Sigmoid colon (tissue), 7 donors: ENCODE results near the gene ABLIM1. TPM values are rescaled to one million over a fixed set of nuclear protein-coding genes. Genes with fewer than 3 reads are reported as not detected.

Source experiments
- DNase-seq: peaks from one replicate; pipeline ENCODE4 v3.0.0-alpha.2; 2019
- H3K27ac ChIP-seq, 4 donors: fragments of 200-600 bp; sonication (generic); one replicate each; pipeline ENCODE4 v1.5.1; 2016 to 2019; ENCODE audit warnings: mild to moderate bottlenecking in 1 of 4
- H3K27me3 ChIP-seq, 3 donors: fragments of 200-600 bp; sonication (generic); one replicate each; pipeline ENCODE4 v1.5.1; 2019; ENCODE audit warnings: mild to moderate bottlenecking in 1 of 3
- H3K36me3 ChIP-seq, 4 donors: fragments of 200-600 bp; sonication (generic); one replicate each; pipeline ENCODE4 v1.5.1; 2016 to 2019
- H3K4me1 ChIP-seq, 4 donors: fragments of 200-600 bp; sonication (generic); one replicate each; pipeline ENCODE4 v1.5.1; 2017 to 2019
- H3K4me3 ChIP-seq, 4 donors: fragments of 200-600 bp; sonication (generic); one replicate each; pipeline ENCODE4 v1.5.1; 2017 to 2019; ENCODE audit warnings: mild to moderate bottlenecking in 2 of 4, moderate library complexity in 1 of 4
- H3K9me3 ChIP-seq, 4 donors: fragments of 200-600 bp in 3 of 4; sonication (generic) in 3 of 4; one replicate each; pipeline versions ENCODE4 v1.5.1 to v1.6.1; 2013 to 2019
- EP300 ChIP-seq, 4 donors: sonication (generic); formaldehyde crosslinking; IDR thresholded peaks; one replicate each; pipeline ENCODE4 v1.6.1; 2017; ENCODE audit warnings: antibody characterized with exemption in 4 of 4
- POLR2A ChIP-seq, 2 donors: fragments of 450-650 bp; IDR thresholded peaks; one replicate each; pipeline ENCODE4 v1.6.1; 2016; ENCODE audit warnings: antibody characterized with exemption in 2 of 2, mild to moderate bottlenecking in 2 of 2, moderate library complexity in 2 of 2
- POLR2AphosphoS5 ChIP-seq, 4 donors: sonication (generic); formaldehyde crosslinking; IDR thresholded peaks; one replicate each; pipeline ENCODE4 v1.6.1; 2017; ENCODE audit warnings: antibody characterized with exemption in 4 of 4
- WGBS, 2 donors: extraction: QIAGEN DNeasy Blood & Tissue Kit; methylation state at CpG; one replicate each; pipeline ENCODE4 v1.1.7; 2013; 5-methylcytosine and 5-hydroxymethylcytosine counted together
- intact Hi-C: fragments of 100-400 bp; cut with DNase I; formaldehyde crosslinking; loops from one replicate; pipeline ENCODE4 v1.15.1; 2023
- polyA plus RNA-seq, 3 donors: library from polyadenylated mRNA; stranded (reverse); fragments of 200-250 nt; gene quantifications; one replicate each; pipeline ENCODE4 v1.2.3, GENCODE V29; 2013
- total RNA-seq, 4 donors: library from RNA; depleted of rRNA; stranded (reverse); fragments of >200 nt; gene quantifications; one replicate each; pipeline ENCODE4 v1.1.0, GENCODE V29; 2016
- TF ChIP-seq, protein P1 (sequence below), 4 experiments: fragments of 450-650 bp in 3 of 4; fragments of 200-600 bp in 1 of 4; IDR thresholded peaks; one replicate each; pipeline ENCODE4 v1.5.1; 2016 to 2019; ENCODE audit warnings: antibody characterized with exemption in 4 of 4, mild to moderate bottlenecking in 3 of 4, moderate library complexity in 2 of 4
- donor health status: healthy with polysubstance abuse.
- donor health status: Bipolar disorder and iron deficiency.
- donor health status: healthy.

ABLIM1 gene
- total and polyA plus RNA-seq, 7 donors = 41.9 to 127 (median 49.5) TPM

DNA sequence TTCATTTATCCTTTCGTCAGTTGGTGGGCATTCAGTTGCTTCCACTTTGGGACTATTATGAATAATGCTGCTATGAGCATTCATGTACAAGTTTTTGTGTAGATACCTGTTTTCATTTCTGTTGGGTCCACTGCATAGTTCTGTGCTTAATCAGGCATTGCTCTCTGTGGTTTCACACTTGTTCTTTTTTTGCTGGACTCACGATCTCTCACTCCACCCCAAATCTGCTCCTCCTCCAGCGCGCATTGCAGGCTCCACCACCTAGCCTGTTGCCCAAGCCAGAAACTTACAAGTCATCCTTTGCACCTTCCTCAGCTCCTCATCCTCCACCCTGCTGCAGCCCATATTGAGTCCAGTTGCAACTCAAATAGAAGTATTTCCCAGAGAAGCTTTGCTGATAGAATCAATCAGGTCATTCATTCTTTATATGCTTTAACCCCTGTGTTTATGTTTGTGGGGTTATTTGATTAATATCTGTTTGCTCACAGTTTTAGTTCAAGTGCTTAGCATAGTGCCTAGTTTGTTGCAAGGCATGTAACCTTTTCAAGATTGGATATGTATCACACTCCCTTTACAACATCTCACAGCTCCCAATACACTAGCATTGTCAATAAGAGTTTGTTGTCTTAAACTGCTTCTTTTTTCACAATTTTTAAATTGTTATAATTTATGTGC lies 237.1 kb downstream of the ABLIM1 start:
- H3K4me1 ChIP-seq = no peaks in the 10 kb centered on the region
- DNase-seq = no peak
- 84 to 86% methylated on average over 4 of the region's 4 CpGs for WGBS, 2 donors
- intact Hi-C loops = no loop called here
- TF ChIP-seq EP300 (IDR thresholded peaks at IDR 0.05) = no peak
- TF ChIP-seq, protein P1, sequence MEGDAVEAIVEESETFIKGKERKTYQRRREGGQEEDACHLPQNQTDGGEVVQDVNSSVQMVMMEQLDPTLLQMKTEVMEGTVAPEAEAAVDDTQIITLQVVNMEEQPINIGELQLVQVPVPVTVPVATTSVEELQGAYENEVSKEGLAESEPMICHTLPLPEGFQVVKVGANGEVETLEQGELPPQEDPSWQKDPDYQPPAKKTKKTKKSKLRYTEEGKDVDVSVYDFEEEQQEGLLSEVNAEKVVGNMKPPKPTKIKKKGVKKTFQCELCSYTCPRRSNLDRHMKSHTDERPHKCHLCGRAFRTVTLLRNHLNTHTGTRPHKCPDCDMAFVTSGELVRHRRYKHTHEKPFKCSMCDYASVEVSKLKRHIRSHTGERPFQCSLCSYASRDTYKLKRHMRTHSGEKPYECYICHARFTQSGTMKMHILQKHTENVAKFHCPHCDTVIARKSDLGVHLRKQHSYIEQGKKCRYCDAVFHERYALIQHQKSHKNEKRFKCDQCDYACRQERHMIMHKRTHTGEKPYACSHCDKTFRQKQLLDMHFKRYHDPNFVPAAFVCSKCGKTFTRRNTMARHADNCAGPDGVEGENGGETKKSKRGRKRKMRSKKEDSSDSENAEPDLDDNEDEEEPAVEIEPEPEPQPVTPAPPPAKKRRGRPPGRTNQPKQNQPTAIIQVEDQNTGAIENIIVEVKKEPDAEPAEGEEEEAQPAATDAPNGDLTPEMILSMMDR (IDR thresholded peaks at IDR 0.05) = no peak
- TF ChIP-seq POLR2A (IDR thresholded peaks at IDR 0.05) = no peak
- TF ChIP-seq POLR2AphosphoS5 (IDR thresholded peaks at IDR 0.05) = no peak
- H3K27ac ChIP-seq = no peak overlapping the region
- no peaks in the 10 kb centered on the region for H3K9me3 ChIP-seq
- H3K27me3 ChIP-seq = no peaks in the 10 kb centered on the region
- no peak overlapping the region for H3K4me3 ChIP-seq
- H3K36me3 ChIP-seq = no peaks in the 10 kb centered on the region

DNA sequence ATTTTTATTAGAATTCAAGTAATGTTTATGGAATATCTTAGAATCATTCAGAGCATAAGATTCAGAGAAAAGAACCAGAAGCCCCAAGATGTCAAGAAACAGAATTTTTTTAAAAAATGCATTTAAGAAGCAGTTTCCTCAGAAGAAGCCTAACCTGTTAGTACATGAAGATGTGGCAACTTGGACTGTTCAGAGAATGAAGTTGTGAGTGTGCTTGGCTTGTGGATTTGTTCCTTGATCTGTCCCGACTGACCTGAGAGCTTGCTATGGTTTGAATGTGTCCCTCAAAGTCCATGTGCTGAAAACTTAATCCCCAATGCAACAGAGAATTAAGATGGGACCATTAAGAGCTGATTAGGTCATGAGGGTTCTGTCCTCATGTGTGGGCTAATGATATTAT lies 240.0 kb downstream of the ABLIM1 start:
- H3K27ac ChIP-seq = no peak overlapping the region
- H3K9me3 ChIP-seq = no peaks in the 10 kb centered on the region
- TF ChIP-seq, protein P1 (IDR thresholded peaks at IDR 0.05) = no peak
- TF ChIP-seq POLR2AphosphoS5 (IDR thresholded peaks at IDR 0.05) (no peak), POLR2A (IDR thresholded peaks at IDR 0.05) (no peak), EP300 (IDR thresholded peaks at IDR 0.05) (no peak)
- WGBS, 2 donors = 78 to 94% methylated on average over 1 of the region's 1 CpG
- no peak overlapping the region for H3K4me3 ChIP-seq
- DNase-seq = no peak
- intact Hi-C loops = no loop called here
- no peaks in the 10 kb centered on the region for H3K36me3 ChIP-seq
- no peaks in the 10 kb centered on the region for H3K27me3 ChIP-seq
- H3K4me1 ChIP-seq = peaks cover 0 to 6% (median 6%) of the 10 kb centered on the region in 4 donors

DNA sequence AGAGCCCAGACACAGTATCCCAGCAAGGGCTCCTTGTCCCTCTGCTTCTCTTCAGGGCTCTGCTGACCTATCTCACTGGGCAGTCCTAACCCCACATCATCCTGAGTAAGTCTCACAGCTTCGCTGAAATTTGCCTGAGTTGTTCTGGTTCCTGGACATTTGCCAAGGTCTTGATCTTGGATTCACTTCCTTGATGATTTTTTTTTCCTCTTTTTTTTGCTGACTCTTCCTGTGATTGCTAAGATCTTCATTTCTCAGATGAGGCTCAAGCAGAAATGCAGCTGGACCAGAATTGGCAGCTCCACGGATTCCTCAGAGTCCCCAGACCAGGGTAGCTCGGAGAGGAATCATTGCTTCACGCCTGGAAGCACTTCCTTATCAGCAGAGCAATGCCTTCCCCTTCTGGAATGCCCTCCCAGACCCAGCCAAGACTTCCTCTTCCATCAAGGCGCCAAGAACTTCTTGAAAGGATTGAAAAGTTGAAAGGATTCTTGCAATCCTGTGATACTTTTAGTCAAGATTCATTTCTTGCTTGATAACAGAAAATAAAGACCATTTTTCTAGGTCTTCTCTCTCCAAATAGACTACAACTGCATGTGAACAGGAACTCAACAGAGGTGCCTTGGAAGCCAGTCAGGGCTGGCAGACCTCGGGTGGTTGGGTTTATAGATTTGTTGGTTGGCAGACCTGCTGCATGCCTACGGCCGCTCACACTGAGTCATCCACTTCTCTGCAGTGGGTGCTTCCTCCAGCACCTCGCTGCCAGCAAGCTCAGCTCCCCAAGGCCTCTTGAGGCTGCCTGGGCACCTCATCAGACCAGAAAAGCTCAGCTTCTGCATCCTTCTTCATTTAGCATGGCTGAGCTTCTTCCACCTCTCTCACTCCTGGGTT lies 244.9 kb downstream of the ABLIM1 start:
- 34 to 35% methylated on average over 9 of the region's 9 CpGs for WGBS, 2 donors
- TF ChIP-seq POLR2A (IDR thresholded peaks at IDR 0.05) = no peak
- no peak for TF ChIP-seq POLR2AphosphoS5 (IDR thresholded peaks at IDR 0.05)
- no peak for TF ChIP-seq EP300 (IDR thresholded peaks at IDR 0.05)
- TF ChIP-seq, protein P1 (IDR thresholded peaks at IDR 0.05) = no peak
- Histone ChIP-seq H3K9me3 (no peaks in the 10 kb centered on the region), H3K4me1 (peaks cover 0 to 13% (median 10%) of the 10 kb centered on the region in 4 donors), H3K27me3 (no peaks in the 10 kb centered on the region), H3K27ac (peak overlapping the region in 1 of 4 donors; percentile 35), H3K4me3 (no peak overlapping the region), H3K36me3 (no peaks in the 10 kb centered on the region)
- DNase-seq = peak; percentile 80
- intact Hi-C loops = no loop called here

DNA sequence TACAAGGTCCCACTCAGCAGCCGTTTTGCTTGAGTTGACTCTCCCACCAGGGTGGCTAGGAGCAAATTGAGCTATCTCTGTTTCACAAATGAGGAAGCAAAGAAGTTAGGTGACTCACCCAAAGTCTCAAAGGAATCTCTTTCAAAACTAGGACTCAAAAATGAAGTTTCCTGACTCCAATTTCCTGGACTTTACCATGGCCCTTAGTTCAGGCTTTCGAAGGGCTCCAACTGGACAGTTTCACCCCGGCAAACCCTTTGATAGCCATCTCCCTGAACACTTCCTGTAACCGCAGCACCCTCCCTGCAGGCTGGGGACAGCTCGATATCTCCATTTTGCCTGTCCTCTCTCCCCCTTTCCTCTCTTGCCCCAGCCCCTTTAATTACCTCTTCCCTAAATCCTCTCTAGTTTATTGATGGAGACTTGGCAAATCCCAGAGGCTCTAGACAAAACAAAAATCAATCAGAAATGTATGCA lies 249.1 kb downstream of the ABLIM1 start:
- peak; percentile 28 for DNase-seq
- intact Hi-C loops = no loop called here
- no peaks in the 10 kb centered on the region for H3K9me3 ChIP-seq
- H3K27ac ChIP-seq = no peak overlapping the region
- H3K4me1 ChIP-seq = peaks cover 0 to 26% (median 21%) of the 10 kb centered on the region in 4 donors
- H3K27me3 ChIP-seq = peaks cover 0 to 6% (median 5%) of the 10 kb centered on the region in 3 donors
- H3K4me3 ChIP-seq = no peak overlapping the region
- no peaks in the 10 kb centered on the region for H3K36me3 ChIP-seq
- TF ChIP-seq, protein P1 (IDR thresholded peaks at IDR 0.05) = no peak
- no peak for TF ChIP-seq EP300 (IDR thresholded peaks at IDR 0.05)
- no peak for TF ChIP-seq POLR2AphosphoS5 (IDR thresholded peaks at IDR 0.05)
- no peak for TF ChIP-seq POLR2A (IDR thresholded peaks at IDR 0.05)
- 73 to 86% methylated on average over 5 of the region's 5 CpGs for WGBS, 2 donors
